K562 (cell line): ENCODE results near the gene SCARB2. TPM values are rescaled to one million over a fixed set of nuclear protein-coding genes. Genes with fewer than 3 reads are reported as not detected.

ENCODE experiments used
- ARHGAP35 ChIP-seq: fragments of 450-650 bp; IDR thresholded peaks from 2 replicates; pipeline ENCODE4 v1.6.1; 2018; ENCODE audit not compliant: partially characterized antibody
- EGR1 ChIP-seq: fragments of 450-650 bp; conservative IDR thresholded peaks from 2 replicates; pipeline ENCODE4 v1.6.1; 2017; ENCODE audit warnings: mild to moderate bottlenecking
- ELF2 ChIP-seq: fragments of 250-450 bp; sonication (Bioruptor Pico); IDR thresholded peaks from 2 replicates; pipeline ENCODE4 v1.5.0; 2021; ENCODE audit warnings: mild to moderate bottlenecking
- FIP1L1 ChIP-seq: fragments of 200-400 bp; formaldehyde crosslinking; IDR thresholded peaks from 2 replicates; pipeline ENCODE4 v1.6.1; 2018; ENCODE audit warnings: mild to moderate bottlenecking, low read depth, low read length; ENCODE audit not compliant: poor library complexity, severe bottlenecking
- HLTF ChIP-seq: fragments of 450-650 bp; IDR thresholded peaks from 2 replicates; pipeline ENCODE4 v1.6.1; 2016
- HNRNPLL ChIP-seq: fragments of 200-400 bp; formaldehyde crosslinking; IDR thresholded peaks from 2 replicates; pipeline ENCODE4 v1.6.1; 2017; ENCODE audit warnings: low read length, low read depth, mild to moderate bottlenecking; ENCODE audit not compliant: poor library complexity, severe bottlenecking
- HSF4 ChIP-seq: fragments of 250-450 bp; sonication (Bioruptor Pico); IDR thresholded peaks from 2 replicates; pipeline ENCODE4 v2.1.2; 2022; ENCODE audit warnings: mild to moderate bottlenecking, moderate library complexity, borderline replicate concordance
- KDM1A ChIP-seq, 2 experiments: fragments of 450-650 bp; IDR thresholded peaks; 2 replicates each; pipeline ENCODE4 v1.6.1; 2016; ENCODE audit warnings: mild to moderate bottlenecking in 2 of 2
- MCM5 ChIP-seq: fragments of 450-650 bp; IDR thresholded peaks from 2 replicates; pipeline ENCODE4 v1.6.1; 2016; ENCODE audit warnings: low read depth
- PHF21A ChIP-seq: fragments of 450-650 bp; IDR thresholded peaks from 2 replicates; pipeline ENCODE4 v1.6.1; 2017; ENCODE audit warnings: low read depth, borderline replicate concordance
- POLR2A ChIP-seq: fragments of 450-650 bp; conservative IDR thresholded peaks from 2 replicates; pipeline ENCODE4 v1.6.1; 2016
- ZBED1 ChIP-seq: IDR thresholded peaks from 2 replicates; pipeline ENCODE4 v1.6.1; 2014
- ZKSCAN8 ChIP-seq: fragments of 200-800 bp; sonication (Bioruptor generic); IDR thresholded peaks from 2 replicates; pipeline ENCODE4 v1.6.1; 2016; ENCODE audit warnings: missing genetic modification characterization, missing compliant biosample characterization
- ZNF133 ChIP-seq: fragments of 250-450 bp; sonication (Bioruptor Pico); IDR thresholded peaks from 2 replicates; pipeline ENCODE4 v1.4.0; 2020; ENCODE audit warnings: mild to moderate bottlenecking
- ZNF24 ChIP-seq: fragments of 450-650 bp; IDR thresholded peaks from 2 replicates; pipeline ENCODE4 v1.6.1; 2016
- ZNF324 ChIP-seq: fragments of 250-450 bp; sonication (Bioruptor Pico); IDR thresholded peaks from 2 replicates; pipeline ENCODE4 v1.4.0; 2020; ENCODE audit warnings: mild to moderate bottlenecking
- ZNF76 ChIP-seq: fragments of 250-450 bp; sonication (Bioruptor Pico); IDR thresholded peaks from 2 replicates; pipeline ENCODE4 v1.4.0; 2020; ENCODE audit warnings: mild to moderate bottlenecking, moderate library complexity, borderline replicate concordance
- polyA plus RNA-seq, 8 experiments: library from polyadenylated mRNA; depleted of rRNA in 4 of 8; stranded (reverse) in 5 of 8; unstranded in 3 of 8; fragments of >200 nt; fragmentation: Nextera tagmentation in 2 of 8; fragmentation: Illumina TruSeq in 1 of 8; extraction: Ambion mirVana in 2 of 8; extraction: Trizol in 1 of 8; gene quantifications; 2 replicates each; pipeline versions ENCODE4 v1.2.1 to v1.2.3, GENCODE V29; 2011 to 2014; ENCODE audit warnings: inconsistent platforms in 1 of 8, missing spikeins in 1 of 8
- total RNA-seq, 7 experiments: library from RNA; depleted of rRNA in 6 of 7; stranded (reverse); fragments of >200 nt in 6 of 7; fragmentation: Illumina TruSeq in 2 of 7; extraction: Trizol in 2 of 7; gene quantifications; 2 replicates each; pipeline versions ENCODE4 v1.2.1 to v1.2.3, GENCODE V29; 2011 to 2021; ENCODE audit warnings: low replicate concordance in 1 of 7
- TF ChIP-seq, protein P1 (sequence below): sonication (generic); formaldehyde crosslinking; IDR thresholded peaks from 2 replicates; pipeline ENCODE4 v1.8.0; 2023; ENCODE audit warnings: missing genetic modification reagents, mild to moderate bottlenecking, borderline replicate concordance
- TF ChIP-seq, protein P2 (sequence below): fragments of 250-450 bp; sonication (Bioruptor Pico); IDR thresholded peaks from 2 replicates; pipeline ENCODE4 v1.4.0; 2020

Gene SCARB2
- total and polyA plus RNA-seq, 9 of the 15 experiments (the other 6 are each of a cell fraction or from before 2014, with no cell fraction given): 6.1 to 25.8 (median 17.8) TPM

GRCh38 chr4:76147454-76148141 is 66.0 kb downstream of the SCARB2 start (continued):
- TF ChIP-seq, protein P1, sequence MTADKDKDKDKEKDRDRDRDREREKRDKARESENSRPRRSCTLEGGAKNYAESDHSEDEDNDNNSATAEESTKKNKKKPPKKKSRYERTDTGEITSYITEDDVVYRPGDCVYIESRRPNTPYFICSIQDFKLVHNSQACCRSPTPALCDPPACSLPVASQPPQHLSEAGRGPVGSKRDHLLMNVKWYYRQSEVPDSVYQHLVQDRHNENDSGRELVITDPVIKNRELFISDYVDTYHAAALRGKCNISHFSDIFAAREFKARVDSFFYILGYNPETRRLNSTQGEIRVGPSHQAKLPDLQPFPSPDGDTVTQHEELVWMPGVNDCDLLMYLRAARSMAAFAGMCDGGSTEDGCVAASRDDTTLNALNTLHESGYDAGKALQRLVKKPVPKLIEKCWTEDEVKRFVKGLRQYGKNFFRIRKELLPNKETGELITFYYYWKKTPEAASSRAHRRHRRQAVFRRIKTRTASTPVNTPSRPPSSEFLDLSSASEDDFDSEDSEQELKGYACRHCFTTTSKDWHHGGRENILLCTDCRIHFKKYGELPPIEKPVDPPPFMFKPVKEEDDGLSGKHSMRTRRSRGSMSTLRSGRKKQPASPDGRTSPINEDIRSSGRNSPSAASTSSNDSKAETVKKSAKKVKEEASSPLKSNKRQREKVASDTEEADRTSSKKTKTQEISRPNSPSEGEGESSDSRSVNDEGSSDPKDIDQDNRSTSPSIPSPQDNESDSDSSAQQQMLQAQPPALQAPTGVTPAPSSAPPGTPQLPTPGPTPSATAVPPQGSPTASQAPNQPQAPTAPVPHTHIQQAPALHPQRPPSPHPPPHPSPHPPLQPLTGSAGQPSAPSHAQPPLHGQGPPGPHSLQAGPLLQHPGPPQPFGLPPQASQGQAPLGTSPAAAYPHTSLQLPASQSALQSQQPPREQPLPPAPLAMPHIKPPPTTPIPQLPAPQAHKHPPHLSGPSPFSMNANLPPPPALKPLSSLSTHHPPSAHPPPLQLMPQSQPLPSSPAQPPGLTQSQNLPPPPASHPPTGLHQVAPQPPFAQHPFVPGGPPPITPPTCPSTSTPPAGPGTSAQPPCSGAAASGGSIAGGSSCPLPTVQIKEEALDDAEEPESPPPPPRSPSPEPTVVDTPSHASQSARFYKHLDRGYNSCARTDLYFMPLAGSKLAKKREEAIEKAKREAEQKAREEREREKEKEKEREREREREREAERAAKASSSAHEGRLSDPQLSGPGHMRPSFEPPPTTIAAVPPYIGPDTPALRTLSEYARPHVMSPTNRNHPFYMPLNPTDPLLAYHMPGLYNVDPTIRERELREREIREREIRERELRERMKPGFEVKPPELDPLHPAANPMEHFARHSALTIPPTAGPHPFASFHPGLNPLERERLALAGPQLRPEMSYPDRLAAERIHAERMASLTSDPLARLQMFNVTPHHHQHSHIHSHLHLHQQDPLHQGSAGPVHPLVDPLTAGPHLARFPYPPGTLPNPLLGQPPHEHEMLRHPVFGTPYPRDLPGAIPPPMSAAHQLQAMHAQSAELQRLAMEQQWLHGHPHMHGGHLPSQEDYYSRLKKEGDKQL (CRISPR knock-in tag): no peak
- TF ChIP-seq EGR1: peak; percentile 72
- TF ChIP-seq ZBED1: no peak
- TF ChIP-seq HNRNPLL: peak; percentile 20
- no peak for TF ChIP-seq ZKSCAN8 (CRISPR knock-in tag)
- TF ChIP-seq, protein P2, sequence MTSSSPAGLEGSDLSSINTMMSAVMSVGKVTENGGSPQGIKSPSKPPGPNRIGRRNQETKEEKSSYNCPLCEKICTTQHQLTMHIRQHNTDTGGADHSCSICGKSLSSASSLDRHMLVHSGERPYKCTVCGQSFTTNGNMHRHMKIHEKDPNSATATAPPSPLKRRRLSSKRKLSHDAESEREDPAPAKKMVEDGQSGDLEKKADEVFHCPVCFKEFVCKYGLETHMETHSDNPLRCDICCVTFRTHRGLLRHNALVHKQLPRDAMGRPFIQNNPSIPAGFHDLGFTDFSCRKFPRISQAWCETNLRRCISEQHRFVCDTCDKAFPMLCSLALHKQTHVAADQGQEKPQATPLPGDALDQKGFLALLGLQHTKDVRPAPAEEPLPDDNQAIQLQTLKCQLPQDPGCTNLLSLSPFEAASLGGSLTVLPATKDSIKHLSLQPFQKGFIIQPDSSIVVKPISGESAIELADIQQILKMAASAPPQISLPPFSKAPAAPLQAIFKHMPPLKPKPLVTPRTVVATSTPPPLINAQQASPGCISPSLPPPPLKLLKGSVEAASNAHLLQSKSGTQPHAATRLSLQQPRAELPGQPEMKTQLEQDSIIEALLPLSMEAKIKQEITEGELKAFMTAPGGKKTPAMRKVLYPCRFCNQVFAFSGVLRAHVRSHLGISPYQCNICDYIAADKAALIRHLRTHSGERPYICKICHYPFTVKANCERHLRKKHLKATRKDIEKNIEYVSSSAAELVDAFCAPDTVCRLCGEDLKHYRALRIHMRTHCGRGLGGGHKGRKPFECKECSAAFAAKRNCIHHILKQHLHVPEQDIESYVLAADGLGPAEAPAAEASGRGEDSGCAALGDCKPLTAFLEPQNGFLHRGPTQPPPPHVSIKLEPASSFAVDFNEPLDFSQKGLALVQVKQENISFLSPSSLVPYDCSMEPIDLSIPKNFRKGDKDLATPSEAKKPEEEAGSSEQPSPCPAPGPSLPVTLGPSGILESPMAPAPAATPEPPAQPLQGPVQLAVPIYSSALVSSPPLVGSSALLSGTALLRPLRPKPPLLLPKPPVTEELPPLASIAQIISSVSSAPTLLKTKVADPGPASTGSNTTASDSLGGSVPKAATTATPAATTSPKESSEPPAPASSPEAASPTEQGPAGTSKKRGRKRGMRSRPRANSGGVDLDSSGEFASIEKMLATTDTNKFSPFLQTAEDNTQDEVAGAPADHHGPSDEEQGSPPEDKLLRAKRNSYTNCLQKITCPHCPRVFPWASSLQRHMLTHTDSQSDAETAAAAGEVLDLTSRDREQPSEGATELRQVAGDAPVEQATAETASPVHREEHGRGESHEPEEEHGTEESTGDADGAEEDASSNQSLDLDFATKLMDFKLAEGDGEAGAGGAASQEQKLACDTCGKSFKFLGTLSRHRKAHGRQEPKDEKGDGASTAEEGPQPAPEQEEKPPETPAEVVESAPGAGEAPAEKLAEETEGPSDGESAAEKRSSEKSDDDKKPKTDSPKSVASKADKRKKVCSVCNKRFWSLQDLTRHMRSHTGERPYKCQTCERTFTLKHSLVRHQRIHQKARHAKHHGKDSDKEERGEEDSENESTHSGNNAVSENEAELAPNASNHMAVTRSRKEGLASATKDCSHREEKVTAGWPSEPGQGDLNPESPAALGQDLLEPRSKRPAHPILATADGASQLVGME (CRISPR knock-in tag): no peak
- no peak for TF ChIP-seq MCM5
- TF ChIP-seq HLTF: peak; percentile 57; the same call in 1 of the 2 replicates
- no peak for TF ChIP-seq ZNF24
- no peak for TF ChIP-seq FIP1L1
- TF ChIP-seq ZNF133 (CRISPR knock-in tag): no peak
- TF ChIP-seq PHF21A: no peak
- peak in 1 of 2 experiments; percentile 36; a peak in 1 of 4 replicates for TF ChIP-seq KDM1A (IDR thresholded peaks at IDR 0.05)
- TF ChIP-seq ZNF324 (CRISPR knock-in tag): no peak
- no peak for TF ChIP-seq ARHGAP35
- TF ChIP-seq ZNF76: no peak
- no peak for TF ChIP-seq ELF2 (CRISPR knock-in tag)
- TF ChIP-seq POLR2A: no peak
- no peak for TF ChIP-seq HSF4 (CRISPR knock-in tag)
